Astrocyte of the hippocampus (primary cell): ENCODE measurements around the gene WNT11.

Experiments
- DNase-seq: peaks from one replicate; pipeline ENCODE4 v3.0.0; 2011; ENCODE audit warnings: low read depth, low spot score

The WNT11 gene

DNA sequence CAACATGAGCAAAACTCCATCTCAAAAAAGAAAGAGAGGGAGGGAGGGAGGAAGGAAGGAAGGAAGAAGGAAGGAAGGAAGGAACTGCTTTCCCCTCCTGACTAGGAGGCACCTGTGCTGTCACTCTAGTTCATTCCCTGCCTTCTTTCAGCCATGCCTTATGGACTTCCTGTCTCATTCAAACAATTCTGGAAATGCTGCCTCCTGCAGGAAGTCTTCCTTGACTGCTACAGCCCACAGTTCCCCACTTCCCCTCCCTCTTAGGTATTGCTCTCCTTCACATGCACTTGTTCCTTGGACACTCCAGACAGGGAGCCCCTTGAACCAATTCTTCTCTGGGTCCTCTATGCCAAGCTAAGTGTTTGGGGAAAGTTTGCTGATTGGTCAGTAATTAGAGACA, 31.6 kb upstream of the WNT11 start:
- no peak for DNase-seq

DNA sequence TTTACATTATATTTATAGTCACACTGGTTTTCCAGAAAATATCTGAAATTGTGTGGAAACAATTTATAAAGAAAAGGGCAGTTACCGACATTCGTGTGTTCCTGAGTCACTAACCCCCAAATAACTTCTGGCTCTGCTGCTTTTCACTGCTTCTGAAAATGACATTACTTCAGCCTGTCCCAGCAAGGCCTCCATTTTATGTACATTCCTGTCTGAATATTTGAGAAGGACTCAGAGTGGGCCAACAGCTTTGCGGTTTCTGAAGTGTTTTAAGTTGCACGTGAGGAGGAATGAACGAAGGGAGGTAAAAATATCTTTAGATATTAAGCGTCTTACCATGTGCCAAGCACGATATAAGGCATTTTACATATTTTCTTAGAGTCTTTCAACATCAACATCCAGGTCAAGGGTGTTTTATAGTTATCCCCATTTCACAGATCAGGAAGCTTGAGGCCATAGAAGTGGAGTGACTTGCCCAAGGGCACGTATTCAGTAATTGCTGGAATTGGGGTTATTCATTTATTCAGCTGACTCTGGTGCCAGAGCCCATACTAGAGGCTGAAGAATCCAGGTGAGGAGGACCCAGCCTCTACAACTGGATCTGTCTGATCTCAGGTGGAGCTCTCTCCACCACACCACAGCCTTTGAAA, 30.8 kb upstream of the WNT11 start:
- DNase-seq: no peak

DNA sequence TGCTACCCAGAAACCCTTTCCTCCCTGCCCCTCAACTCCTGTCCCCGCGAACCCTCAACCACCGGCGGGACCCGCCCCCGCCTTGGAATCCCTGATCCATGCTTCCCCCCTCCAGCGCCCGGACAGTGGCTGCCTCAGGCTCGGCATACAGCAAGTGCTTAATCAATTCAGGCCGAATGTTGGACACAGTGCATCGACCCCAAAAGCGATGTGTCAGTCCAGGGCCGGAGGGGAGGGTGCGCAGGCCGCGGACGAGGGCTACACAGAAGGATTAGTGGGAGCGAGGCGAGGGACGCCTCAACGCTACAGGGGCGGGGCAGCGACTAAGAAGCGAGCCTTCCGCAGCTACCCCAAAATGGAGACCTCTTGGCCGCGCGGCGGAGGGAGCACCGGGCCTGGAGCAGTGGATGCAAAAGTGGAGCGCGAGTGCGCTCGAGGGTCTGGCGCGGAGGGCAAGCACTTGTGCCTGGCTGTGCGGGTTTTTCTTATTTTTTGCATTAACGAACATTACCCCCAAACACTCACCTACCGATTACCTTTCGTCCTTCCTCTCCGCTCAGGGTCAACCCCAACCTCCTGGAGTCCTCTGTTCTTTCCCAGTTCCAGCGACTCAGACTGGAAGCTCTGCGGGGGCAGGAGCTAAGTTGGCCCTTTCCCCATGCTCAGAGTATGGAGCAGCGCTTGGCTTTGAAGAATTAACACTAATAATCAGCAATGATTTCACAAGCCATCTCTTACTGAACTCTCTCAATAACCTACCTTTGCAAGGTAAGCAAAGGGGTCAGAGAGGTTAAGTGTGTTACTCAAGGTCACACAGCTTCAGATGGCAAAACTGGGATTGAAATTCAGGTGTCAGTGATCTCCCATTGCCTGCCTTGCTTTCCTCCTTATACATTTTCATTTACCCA, 30.0 kb upstream of the WNT11 start:
- no peak for DNase-seq

DNA sequence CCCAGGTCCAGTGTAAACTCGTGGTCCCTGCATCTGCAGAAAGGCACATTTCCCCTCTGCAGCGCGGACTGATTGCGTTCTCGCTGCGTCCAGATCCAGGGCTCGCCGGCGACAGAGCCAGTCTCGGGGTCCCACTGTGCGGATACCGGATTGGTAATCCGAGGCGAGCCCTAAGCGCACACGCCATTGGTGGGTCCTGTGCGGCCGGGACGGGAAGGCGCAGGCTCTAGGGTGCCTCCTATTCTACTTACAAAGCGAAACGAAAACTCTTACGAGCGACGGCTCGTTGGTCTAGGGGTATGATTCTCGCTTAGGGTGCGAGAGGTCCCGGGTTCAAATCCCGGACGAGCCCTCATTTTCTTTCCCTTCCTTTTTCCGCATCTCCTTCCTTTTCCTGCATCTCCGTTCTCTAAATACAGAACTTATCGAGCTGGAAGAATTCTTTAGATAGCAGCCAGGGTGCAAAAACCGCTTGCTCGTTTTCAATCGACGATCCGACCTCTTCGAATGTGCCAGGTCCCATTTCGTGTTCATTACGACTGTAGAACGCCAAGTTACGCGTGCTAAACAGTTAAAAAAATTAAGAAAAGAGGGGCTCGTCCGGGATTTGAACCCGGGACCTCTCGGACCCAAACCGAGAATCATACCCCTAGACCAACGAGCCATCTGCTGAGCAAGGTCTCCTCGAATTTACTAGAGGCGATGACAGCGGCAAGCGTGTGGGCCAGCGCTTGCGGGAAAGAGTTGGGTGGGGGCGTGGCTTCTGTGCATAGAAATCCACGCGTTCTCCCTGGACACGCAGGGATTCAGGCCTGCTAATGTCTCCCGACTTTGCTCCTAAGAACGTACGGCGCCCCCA, 29.2 kb upstream of the WNT11 start:
- DNase-seq: peak; percentile 97

DNA sequence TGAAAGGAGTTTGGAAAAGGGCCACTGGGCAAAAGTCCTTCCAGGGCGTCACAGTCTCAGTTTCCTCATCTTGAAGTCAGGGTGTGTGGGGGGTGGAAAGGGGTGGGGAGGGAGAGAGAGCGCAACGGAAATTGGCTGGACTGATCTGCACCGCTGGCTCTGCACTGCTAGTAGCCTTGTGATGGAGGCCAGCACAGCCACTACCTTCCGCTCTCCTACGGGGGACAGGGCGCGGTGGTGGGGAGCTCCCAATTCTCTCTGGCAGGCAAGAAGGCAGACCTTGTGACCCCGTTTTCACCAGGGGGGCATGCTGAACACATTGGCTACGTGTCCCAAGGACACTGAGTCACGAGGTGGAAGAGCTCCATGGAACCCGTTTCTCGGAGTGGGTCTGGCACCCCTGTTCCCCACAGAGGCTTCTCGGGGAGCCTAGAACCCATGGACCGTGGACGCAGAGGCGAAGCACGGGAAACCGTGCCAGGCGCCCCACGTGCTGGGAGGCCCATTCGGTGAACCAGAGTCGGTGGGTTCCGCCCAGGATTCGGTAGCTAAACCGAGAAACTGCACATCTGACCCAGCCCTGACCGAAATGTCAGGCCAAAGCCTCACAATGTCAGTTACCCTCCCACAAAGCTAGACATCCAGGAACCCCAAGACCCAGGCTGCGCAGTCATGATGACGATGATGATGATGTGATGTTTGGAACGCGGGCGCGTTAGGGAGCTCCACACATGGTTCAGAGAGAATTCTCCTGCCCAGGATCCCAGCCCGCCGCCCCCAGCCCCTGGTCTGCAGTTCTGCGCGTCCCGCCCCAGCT, 28.3 kb upstream of the WNT11 start:
- peak; percentile 43 for DNase-seq

DNA sequence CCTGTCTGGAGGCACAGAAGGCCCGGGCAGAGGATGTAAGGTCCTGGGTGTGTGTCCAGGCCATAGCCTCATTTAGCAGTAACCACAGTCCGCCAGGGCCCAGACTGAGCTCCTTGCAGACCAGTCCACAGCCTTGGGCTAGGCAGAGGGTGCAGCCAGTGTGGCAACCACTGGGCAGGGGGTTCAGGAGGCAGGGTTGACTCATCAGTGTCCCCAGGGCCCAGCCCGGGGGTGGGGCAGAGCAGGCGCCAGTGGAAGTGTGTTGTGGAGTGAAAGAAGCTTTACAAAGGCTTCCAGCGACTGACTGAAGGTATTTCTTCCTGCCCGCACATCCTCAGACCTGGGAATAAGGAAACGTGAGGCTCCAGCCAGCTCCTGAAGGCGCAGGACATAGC, 27.7 kb upstream of the WNT11 start:
- DNase-seq: no peak

DNA sequence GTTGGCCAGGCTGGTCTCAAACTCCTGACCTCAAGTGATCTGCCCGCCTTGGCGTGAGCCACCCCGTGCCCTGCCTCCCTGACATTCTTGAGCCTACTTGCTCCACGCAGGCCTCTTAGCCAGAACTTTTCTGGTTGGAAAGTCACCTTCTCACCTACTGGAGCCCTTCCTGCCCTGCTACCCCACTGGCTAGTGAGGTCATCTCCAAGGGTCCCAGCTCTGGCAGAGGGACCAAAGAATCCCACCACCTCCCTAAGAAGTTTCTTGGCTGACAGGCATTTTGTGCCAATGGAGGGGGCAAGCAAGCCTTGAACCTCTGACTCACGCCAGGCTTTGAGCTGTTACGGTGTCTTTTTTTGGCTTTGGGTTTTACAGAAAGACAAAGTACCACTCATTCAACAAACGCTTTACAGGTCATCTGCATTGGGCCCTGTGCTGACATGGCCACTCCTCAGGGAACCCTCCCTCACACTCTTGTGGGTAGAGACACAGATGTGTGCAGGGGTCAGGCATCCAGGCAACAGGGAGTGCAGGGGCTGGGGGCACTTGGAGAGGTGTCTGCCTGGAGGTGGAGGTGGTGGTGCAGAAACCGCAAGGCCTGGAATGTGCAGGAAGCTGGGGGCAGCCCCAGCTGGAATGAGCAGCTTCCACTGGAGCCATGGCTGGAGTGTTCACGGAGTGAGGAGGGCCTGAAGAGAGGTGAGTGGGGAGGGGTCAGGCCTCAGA, 27.1 kb upstream of the WNT11 start:
- DNase-seq: no peak

DNA sequence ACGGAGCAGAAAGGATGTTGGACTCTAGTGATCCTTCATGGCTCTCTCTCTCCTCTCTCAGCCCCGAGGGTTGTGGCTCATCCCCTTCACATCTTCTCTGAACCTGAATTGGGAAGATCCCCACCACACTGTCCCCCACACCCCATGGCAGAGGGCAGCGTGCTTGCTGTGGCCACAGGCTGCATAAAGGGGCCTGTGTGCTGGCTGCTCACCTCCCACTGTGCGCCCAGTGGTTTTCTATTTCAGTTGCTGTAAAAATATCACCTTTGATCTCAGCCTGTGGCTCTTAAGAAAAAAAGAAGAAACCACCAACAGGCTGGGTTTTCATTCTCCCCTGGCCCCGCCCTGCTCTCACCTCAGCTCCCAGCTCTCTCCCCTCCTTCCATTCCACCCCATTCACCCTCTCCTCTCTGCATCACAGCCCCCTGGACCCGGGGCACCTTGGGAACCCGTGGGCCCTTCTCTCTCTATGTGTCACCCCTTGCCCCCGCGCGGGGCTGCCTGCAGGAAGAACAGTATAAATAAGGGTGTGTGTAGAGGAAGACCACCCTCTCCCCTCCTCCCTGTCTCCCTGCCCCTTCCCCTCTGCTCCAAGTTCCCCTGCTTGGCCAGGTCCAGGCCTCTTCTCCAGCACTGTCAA, 25.8 kb upstream of the WNT11 start:
- DNase-seq: no peak

DNA sequence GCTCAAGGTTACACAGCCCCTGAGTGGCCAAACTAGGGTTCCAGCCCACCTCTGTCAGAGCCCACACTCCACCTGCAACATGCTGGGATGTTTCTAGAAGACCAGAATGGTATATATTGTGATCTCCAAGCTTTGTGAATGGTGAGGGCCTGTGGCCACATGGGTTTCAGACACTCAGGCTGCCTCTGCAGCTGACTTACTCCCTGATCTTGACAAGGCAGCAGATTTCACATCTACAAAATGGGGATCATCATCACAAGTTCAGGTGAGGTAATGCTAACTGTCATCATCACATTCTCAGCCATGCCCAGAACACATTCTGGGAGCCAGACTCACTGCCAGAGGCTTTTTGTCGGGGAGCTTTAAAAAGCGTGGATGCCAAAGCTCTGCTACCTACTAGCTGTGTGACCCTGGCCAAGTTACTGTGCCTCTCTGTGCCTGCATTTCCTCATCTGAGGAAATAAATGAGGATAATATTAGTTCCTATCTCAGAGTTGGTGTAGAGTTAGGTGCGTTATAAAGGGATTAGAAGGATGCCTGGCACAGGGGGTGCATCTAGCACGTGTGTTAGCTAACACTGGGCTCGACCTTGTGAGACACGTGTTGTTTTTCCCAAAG, 24.9 kb upstream of the WNT11 start:
- DNase-seq: no peak

DNA sequence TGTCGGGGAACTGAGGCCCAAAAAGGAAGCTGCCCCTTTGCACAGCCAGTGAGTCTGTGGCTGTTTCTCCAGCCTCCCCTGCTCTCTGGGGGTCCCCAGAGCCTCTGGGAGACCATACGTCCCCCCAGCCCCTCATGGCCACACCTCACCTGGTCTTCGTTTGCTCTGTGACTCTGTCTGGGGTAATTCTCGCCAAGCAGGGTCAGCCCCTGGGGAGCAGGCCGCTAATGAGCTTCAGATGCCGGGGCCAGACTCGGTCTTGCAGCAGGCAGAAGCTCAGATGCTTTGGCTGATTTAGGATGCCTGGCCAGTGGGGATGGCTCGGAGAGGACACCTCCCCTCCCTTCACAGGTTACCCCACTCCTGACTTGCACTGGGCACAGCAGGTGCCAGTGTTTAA, 24.1 kb upstream of the WNT11 start:
- no peak for DNase-seq

DNA sequence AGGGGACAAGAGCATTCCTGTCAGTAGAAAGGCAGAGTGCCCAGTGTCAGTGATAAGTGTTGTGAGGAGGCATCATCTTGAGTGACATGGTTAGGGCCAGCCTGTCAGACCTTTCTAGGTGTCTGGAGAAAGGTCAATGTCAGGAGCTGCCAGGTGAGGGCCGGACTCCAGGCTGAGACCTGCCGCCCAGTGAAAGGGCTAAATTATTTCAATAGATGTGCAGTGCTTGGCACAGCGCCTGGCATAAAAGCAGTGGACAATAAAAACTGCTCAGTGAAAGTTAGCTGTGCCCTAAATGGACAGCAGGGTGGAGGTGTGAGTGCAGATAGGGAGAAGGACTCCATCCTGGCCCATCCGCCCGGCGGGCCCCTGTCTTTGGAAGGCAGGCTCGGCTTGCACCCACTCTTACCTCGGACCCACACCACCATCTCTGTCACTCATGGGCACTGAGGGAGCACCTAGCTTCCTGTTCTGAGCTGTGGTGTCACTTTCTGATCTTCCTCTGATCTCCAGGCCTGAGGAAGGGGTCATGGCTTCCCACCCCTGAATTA, 23.5 kb upstream of the WNT11 start:
- no peak for DNase-seq

DNA sequence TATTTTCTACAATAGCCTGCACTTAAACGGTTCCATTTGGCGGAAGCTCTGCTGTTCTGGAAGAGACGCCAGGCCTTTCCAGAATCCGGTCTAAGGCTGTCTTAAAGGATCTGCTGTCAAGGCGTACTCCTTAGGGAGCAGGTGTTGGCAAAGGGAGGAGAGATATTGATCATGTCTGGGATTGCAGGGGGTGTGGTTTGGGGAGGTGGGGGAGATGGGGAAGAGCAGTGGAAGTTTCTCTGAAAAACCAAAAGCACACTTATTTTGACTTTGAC, 22.5 kb upstream of the WNT11 start:
- no peak for DNase-seq

DNA sequence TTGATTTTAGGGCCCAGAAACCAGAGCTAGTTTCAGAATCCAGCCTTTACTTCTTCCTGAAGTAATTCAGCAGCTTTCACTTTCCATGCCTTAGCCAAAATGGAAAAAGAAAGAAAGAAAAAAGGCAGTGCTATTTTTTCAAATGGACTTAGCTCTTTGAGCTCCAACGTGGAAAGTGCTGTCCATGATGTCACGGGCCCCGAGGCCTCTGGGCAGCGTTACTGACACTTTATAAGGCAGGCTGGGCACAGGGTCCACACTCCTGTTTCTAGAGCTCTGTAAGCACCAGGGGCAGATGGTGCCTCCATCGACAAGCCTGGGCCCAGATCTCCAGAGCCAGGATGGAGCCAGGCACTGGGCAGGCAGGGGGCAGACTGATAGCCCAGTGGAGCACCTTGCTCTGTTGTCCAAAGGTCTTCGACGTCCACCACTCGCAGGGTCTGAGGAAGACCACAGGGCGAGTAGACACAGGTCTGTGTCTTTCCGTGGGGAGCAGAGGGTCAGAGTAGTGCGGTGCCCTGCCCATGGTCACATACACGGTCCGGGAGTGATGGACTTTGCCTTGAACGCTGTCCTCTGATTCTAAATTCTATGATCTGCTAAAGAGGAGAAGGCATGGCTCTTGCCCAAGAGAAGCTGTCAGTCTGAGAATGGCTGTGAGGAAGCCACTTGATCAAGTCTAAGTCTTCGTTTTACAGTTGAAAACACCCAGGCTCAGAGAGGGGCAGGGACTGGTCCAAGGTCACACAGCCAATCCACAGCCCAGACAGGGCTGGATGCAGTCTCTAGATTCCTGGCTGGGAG, 22.0 kb upstream of the WNT11 start:
- no peak for DNase-seq

DNA sequence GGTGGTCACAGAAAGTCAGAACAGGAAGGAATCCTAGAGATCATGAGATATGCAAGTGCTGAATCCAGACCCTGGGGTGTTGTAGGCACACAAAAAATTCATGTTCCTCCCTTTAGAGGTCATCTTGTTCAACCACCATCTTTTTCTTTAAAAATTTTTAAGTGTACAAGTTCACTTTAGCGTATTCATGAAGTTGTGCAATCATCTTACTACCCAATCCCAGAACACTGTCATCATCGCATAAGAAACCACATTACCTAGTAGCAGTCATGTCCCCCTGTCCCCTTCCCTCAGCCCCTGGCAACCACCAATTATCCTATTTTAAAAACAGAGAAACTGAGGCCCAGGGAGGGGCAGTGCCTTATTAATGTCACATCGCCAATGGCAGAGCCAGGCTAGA, 20.3 kb upstream of the WNT11 start:
- DNase-seq: no peak

DNA sequence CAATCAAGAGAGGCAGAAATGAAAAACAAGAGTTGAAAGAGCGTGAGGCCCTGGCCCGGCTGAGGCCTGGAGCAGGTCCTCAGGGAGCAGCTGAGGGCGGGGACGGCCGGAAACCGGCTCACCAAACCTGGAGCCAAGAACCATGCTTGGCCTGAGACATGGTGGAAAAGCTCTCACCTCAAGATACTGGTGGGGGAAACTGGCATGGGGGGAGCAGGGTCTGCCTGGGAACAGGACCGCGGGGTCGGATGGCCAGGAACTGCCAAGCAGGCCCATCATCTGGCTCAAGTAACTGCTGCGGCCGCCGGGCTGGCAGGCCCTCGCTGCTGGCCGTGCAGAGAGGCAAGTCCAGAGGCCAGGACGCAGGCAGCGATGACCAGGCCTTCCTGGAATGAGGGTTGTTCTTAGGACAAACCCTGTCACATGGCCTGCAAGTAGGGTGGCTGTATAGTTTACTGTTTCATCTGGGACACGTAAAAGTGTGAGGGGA, 18.9 kb upstream of the WNT11 start:
- DNase-seq: no peak

DNA sequence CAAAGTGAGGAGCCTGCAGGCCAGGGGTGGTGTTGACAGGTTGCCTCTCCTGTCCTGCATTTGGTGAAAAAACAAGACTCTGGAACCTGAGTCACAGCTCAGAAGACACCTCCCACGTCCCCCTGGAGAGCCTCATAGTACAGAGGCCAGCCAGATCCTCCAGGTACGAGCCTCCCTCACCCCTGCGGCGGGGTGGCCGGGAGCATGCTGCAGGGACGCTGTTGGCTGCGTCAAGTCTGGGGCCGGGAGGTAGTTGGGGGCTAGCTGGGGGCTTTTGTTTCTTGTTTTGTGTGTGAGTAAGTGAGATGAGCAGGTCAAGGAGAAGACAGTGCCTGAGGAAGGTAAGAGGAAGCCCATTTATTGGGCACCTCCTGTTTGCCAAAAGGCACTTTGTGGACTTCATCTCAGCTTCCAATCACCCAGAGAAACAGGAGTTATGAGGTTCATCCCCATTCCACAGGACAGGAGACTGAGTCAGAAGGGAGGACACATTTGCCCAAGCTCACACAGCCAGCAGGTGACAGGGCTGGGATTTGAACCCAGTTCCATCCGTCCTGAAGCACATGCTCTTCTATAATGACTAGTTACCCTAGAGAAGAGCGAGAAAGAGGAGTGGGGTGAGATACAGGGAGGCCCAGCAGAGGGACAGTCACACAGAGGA, 18.3 kb upstream of the WNT11 start:
- DNase-seq: no peak

DNA sequence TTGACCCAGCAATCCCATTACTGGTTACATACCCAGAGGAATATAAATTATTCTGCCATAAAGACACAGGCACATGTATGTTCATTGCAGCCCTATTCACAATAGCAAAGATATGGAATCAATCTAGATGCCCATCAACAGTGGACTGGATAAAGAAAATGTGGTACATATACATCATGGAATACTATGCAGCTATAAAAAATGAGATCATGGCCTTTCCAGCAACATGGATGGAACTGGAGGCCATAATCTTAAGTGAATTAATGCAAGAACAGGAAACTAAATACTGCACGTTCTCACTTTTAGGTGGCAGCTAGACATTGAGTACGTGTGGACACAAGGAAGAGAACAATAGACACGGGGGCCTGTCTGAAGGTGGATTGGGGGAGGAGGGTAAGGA, 15.1 kb upstream of the WNT11 start:
- no peak for DNase-seq

DNA sequence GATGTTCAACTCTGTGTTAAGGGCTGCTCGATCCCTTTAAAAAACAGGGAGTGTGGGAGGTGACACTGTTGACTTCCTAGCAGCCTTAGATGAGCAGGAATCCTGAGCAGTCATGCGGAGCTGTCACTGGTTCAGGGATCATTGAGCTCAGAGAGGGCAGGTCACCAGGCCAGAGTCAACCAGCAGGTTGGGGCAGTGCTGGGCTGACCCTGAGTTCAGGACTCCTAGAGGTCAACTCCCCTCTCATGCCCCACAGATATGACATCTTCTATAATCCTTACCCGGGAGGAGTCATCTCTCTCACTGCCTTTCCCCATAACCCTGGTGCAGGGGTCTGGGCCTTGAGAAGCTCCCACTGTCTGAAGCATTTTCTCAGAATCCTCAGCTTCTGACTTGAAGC, 12.9 kb upstream of the WNT11 start:
- DNase-seq: no peak
